Measurements from ENCODE around the gene PLA2G2D. TPM values are rescaled to one million over a fixed set of nuclear protein-coding genes. Genes with fewer than 3 reads are reported as not detected.

Gene PLA2G2D
- total and polyA plus RNA-seq, 10 of the 15 experiments (the other 5 are each of a cell fraction or from before 2014, with no cell fraction given) = 0.06 to 0.38 (median 0.16) TPM; not detected in 2

DNA sequence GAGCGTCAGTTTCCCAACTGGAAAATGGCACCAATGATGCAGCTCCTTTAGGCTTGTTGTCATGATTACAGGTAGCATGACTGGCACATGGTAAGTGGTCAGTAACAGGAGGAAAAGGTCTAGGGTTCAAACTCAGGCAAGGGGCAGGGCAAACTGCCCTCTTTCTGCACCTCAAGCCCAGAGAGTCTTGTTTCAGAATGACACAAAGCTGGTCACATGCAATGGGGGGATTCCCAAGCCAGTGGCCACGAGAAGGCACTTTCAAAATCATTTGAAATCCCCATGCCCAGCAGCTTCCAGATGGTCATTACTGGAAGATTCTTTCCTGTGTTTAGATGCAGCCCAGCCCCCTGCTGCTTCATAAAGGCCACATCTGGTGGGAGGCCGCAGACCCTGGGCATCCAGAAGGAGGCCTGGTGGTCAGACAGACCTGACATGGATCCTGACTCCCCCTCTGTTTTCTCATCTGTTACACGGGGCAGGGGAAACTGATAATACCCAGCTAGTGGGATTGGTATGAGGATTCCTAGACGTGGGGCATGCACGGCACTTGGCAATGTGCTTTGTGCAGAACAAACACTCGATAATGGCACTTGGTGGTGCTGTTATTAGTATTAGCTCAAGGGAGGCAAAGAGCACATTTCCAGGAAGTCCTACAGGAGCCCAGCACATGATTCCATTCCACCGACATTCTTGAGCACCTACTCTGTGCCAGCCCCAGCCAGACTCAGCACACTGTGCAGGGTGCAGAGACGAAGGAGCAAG is 6.9 kb upstream of the PLA2G2D start (continued):
- TF ChIP-seq RCOR1 (conservative IDR thresholded peaks at IDR 0.05; ENCODE audit: low read depth, low read length) (0 out of 2 replicates have a peak, but pooled peaks have one; percentile 71), ELK1 (IDR thresholded peaks at IDR 0.05; ENCODE audit: low read depth, low read length) (no peak), NBN (IDR thresholded peaks at IDR 0.05) (peak; percentile 74), YY1 (IDR thresholded peaks at IDR 0.05; ENCODE audit: low read depth, low read length) (0 out of 2 replicates have a peak, but pooled peaks have one; percentile 5)
- TF ChIP-seq, protein P1, sequence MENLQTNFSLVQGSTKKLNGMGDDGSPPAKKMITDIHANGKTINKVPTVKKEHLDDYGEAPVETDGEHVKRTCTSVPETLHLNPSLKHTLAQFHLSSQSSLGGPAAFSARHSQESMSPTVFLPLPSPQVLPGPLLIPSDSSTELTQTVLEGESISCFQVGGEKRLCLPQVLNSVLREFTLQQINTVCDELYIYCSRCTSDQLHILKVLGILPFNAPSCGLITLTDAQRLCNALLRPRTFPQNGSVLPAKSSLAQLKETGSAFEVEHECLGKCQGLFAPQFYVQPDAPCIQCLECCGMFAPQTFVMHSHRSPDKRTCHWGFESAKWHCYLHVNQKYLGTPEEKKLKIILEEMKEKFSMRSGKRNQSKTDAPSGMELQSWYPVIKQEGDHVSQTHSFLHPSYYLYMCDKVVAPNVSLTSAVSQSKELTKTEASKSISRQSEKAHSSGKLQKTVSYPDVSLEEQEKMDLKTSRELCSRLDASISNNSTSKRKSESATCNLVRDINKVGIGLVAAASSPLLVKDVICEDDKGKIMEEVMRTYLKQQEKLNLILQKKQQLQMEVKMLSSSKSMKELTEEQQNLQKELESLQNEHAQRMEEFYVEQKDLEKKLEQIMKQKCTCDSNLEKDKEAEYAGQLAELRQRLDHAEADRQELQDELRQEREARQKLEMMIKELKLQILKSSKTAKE (IDR thresholded peaks at IDR 0.05; ENCODE audit: low read depth, poor library complexity, severe bottlenecking) = peak; percentile 81

GRCh38 chr1:20125100-20125499 is 5.8 kb upstream of the PLA2G2D start:
- intact Hi-C loops (cut with micrococcal nuclease; ENCODE audit: unreplicated experiment) = no loop called here
- no peak for FAIRE-seq
- Histone ChIP-seq H3K4me1 (ENCODE audit: control insufficient read depth, insufficient read depth, low read length) (peaks cover 44% of the 10 kb centered on the region), H4K20me1 (ENCODE audit: control insufficient read depth, insufficient read depth) (no peaks in the 10 kb centered on the region), H3K4me2 (ENCODE audit: control insufficient read depth, insufficient read depth) (no peak overlapping the region), H3K9me3 (replicated peaks; ENCODE audit: control insufficient read depth, insufficient read depth, low read length) (peaks cover 2% of the 10 kb centered on the region; the same call in 1 of the 3 replicates), H3K9ac (ENCODE audit: control insufficient read depth, insufficient read depth, low read length) (no peak overlapping the region), H3K27me3 (replicated peaks in 1 of 2; ENCODE audit: control insufficient read depth in 2 of 2, insufficient read depth in 2 of 2, low read length in 1 of 2) (no peaks in the 10 kb centered on the region), H3K27ac (ENCODE audit: control insufficient read depth, insufficient read depth) (peak overlapping the region; percentile 33), H3K36me3 (ENCODE audit: control insufficient read depth in 2 of 2, insufficient read depth in 2 of 2, low read length in 1 of 2) (no peaks in the 10 kb centered on the region), H3K79me2 (ENCODE audit: control insufficient read depth, insufficient read depth, low read length) (no peaks in the 10 kb centered on the region), H3K4me3 (no peak overlapping the region), H2AFZ (ENCODE audit: control insufficient read depth, low read depth, low read length) (no peak overlapping the region)
- in situ Hi-C loops (cut with MboI) = no loop called here
- BruUV-seq (replicated peaks) = no TSS peak
- SMC1A ChIA-PET (ENCODE audit: uncharacterized antibody, unreplicated experiment) = interaction anchor here (0.7 to 3.6 kb wide), 7 partner anchors 11 to 332 kb away, joined by 3 to 18 read pairs (median 6); no protein-coding TSS in a partner anchor
- ATAC-seq = no peak
- WGBS (ENCODE audit: insufficient coverage, insufficient replicate concordance, low lambda C conversion rate, missing lambda C conversion rate) = 72% methylated on average over 10 of the region's 10 CpGs
- DNase-seq (ENCODE audit: low read depth, low spot score) = no peak
- POLR2A ChIA-PET = interaction anchor here (1.1 to 3.0 kb wide), 2 partner anchors 27 to 46 kb away, joined by 4 to 11 read pairs; no protein-coding TSS in a partner anchor
- TF ChIP-seq KAT2A (conservative IDR thresholded peaks at IDR 0.05; ENCODE audit: control insufficient read depth, low read depth, low read length) (no peak), JUNB (IDR thresholded peaks at IDR 0.05) (no peak), SMC3 (IDR thresholded peaks at IDR 0.05; ENCODE audit: borderline replicate concordance, low read length) (no peak), CEBPB (IDR thresholded peaks at IDR 0.05; ENCODE audit: borderline replicate concordance in 1 of 2, low read depth in 2 of 2, low read length in 2 of 2) (no peak), STAT1 (conservative IDR thresholded peaks at IDR 0.05) (no peak), RUNX3 (IDR thresholded peaks at IDR 0.05; ENCODE audit: low read length) (peak; percentile 55; the same call in 1 of the 2 replicates)
- RAD21 ChIA-PET (ENCODE audit: unreplicated experiment) = interaction anchor here (2.4 to 4.8 kb wide), 3 partner anchors 27 to 66 kb away, joined by 9 to 28 read pairs (median 15); no protein-coding TSS in a partner anchor
- CTCF ChIA-PET = interaction anchor here (0.6 to 3.3 kb wide), 5 partner anchors 11 to 471 kb away, joined by 4 to 17 read pairs (median 9); no protein-coding TSS in a partner anchor
